H1 (cell line): ENCODE data around the gene NEURL1. TPM values are rescaled to one million over a fixed set of nuclear protein-coding genes. Genes with fewer than 3 reads are reported as not detected.

Experiments
- CTCF ChIA-PET: fragments of 300-600 bp; sonication (Branson Sonifier 250); formaldehyde crosslinking; loops from one replicate; lab custom pipeline; 2021; ENCODE audit not compliant: partially characterized antibody; lab: Charles Lee
- POLR2A ChIA-PET: fragments of 300-600 bp; sonication (Branson Sonifier 250); formaldehyde crosslinking; loops from one replicate; lab custom pipeline; 2021; ENCODE audit warnings: inconsistent platforms; ENCODE audit not compliant: partially characterized antibody; lab: Charles Lee
- DNase-seq, 2 experiments: peaks; one replicate each; pipeline versions ENCODE4 v3.0.0 to v3.0.0-alpha.2; 2010 to 2022; ENCODE audit warnings: low spot score in 2 of 2, low read depth in 1 of 2, mixed read lengths in 1 of 2
- FAIRE-seq: peaks from 2 replicates; lab custom pipeline; 2011; peaks lifted over from hg19 to GRCh38; lab: Jason Lieb, UNC
- H2AFZ ChIP-seq: 2 replicates; pipeline ENCODE4 v1.8.1; 2012; ENCODE audit warnings: low read length, inconsistent platforms
- H2AK5ac ChIP-seq: 2 replicates; pipeline ENCODE4 v1.6.1; 2013; ENCODE audit warnings: low read depth, low read length
- H2BK120ac ChIP-seq: replicated peaks from 2 replicates; pipeline ENCODE3; 2013; ENCODE audit warnings: low read depth, low read length, inconsistent platforms
- H2BK12ac ChIP-seq: 2 replicates; pipeline ENCODE4 v1.6.1; 2013; ENCODE audit warnings: low read depth, low read length
- H2BK15ac ChIP-seq: 2 replicates; pipeline ENCODE4 v1.6.1; 2013; ENCODE audit warnings: low read length
- H2BK20ac ChIP-seq: 2 replicates; pipeline ENCODE4 v1.6.1; 2013; ENCODE audit warnings: low read length
- H2BK5ac ChIP-seq: 2 replicates; pipeline ENCODE4 v1.6.1; 2013; ENCODE audit warnings: low read depth, low read length
- H3K14ac ChIP-seq: 2 replicates; pipeline ENCODE4 v1.6.1; 2013; ENCODE audit warnings: inconsistent platforms; ENCODE audit not compliant: insufficient read length
- H3K18ac ChIP-seq: 2 replicates; pipeline ENCODE4 v1.6.1; 2013; ENCODE audit warnings: low read length; ENCODE audit errors: extremely low read depth
- H3K23ac ChIP-seq: 2 replicates; pipeline ENCODE4 v1.6.1; 2013; ENCODE audit warnings: inconsistent platforms; ENCODE audit not compliant: insufficient read length
- H3K23me2 ChIP-seq: 2 replicates; pipeline ENCODE4 v1.6.1; 2013; ENCODE audit warnings: low read depth, low read length
- H3K27ac ChIP-seq: 2 replicates; pipeline ENCODE4 v1.6.1; 2011; ENCODE audit warnings: low read depth, low read length, inconsistent platforms
- H3K27me3 ChIP-seq, 4 experiments: replicated peaks in 1 of 4; 1 replicate in 1 of 4; 2 replicates in 3 of 4; pipeline versions ENCODE4 v1.6.1 to v1.8.1; 2011 to 2013; ENCODE audit warnings: low read length in 3 of 4, mild to moderate bottlenecking in 3 of 4, inconsistent platforms in 2 of 4, mixed read lengths in 2 of 4, moderate library complexity in 1 of 4; ENCODE audit not compliant: control insufficient read depth in 3 of 4, insufficient read depth in 3 of 4; ENCODE audit errors: extremely low read depth in 1 of 4
- H3K36me3 ChIP-seq, 4 experiments: 2 replicates each; pipeline versions ENCODE4 v1.6.1 to v1.8.1; 2011 to 2013; ENCODE audit warnings: mild to moderate bottlenecking in 4 of 4, low read length in 3 of 4, moderate library complexity in 2 of 4, control low read depth in 1 of 4, inconsistent platforms in 1 of 4; ENCODE audit not compliant: insufficient read depth in 4 of 4, control insufficient read depth in 2 of 4
- H3K4ac ChIP-seq: replicated peaks from 2 replicates; pipeline ENCODE3; 2013; ENCODE audit warnings: low read length, low read depth, mixed read lengths, inconsistent platforms; ENCODE audit not compliant: insufficient read length
- H3K4me1 ChIP-seq, 4 experiments: replicated peaks in 1 of 4; 1 replicate in 1 of 4; 2 replicates in 3 of 4; pipeline versions ENCODE4 v1.6.1 to v1.8.1; 2011 to 2013; ENCODE audit warnings: low read length in 3 of 4, inconsistent platforms in 2 of 4, mixed read lengths in 1 of 4; ENCODE audit not compliant: insufficient read depth in 4 of 4, control insufficient read depth in 3 of 4
- H3K4me2 ChIP-seq, 2 experiments: 2 replicates each; pipeline versions ENCODE4 v1.6.1 to v1.8.1; 2011 to 2013; ENCODE audit warnings: low read depth in 2 of 2, low read length in 2 of 2, control low read depth in 1 of 2, inconsistent platforms in 1 of 2, mild to moderate bottlenecking in 1 of 2; ENCODE audit not compliant: insufficient read depth in 1 of 2
- H3K4me3 ChIP-seq, 4 experiments: fragments of 200-600, 300-600 bp in 1 of 4; sonication (generic), shearing (Covaris generic), sonication (Bioruptor Twin) in 1 of 4; 2 replicates each; pipeline versions ENCODE4 v1.5.1 to v1.8.1; 2011 to 2016; ENCODE audit warnings: low read length in 4 of 4, low read depth in 3 of 4, control low read depth in 2 of 4, inconsistent platforms in 2 of 4, mild to moderate bottlenecking in 2 of 4, mixed read lengths in 1 of 4, moderate library complexity in 1 of 4; ENCODE audit not compliant: insufficient read depth in 2 of 4; ENCODE audit errors: extremely low read depth in 1 of 4
- H3K56ac ChIP-seq: replicated peaks from 2 replicates; pipeline ENCODE3; 2013; ENCODE audit warnings: low read depth, mild to moderate bottlenecking, mixed read lengths, low read length, inconsistent platforms; ENCODE audit not compliant: insufficient read length
- H3K79me1 ChIP-seq: 2 replicates; pipeline ENCODE4 v1.6.1; 2013; ENCODE audit warnings: low read depth, low read length, control low read depth
- H3K79me2 ChIP-seq, 2 experiments: 2 replicates each; pipeline versions ENCODE4 v1.6.1 to v1.8.1; 2012 to 2013; ENCODE audit warnings: low read length in 2 of 2, mild to moderate bottlenecking in 2 of 2, inconsistent platforms in 1 of 2; ENCODE audit not compliant: insufficient read depth in 2 of 2, control insufficient read depth in 1 of 2
- H3K9ac ChIP-seq, 4 experiments: replicated peaks in 1 of 4; 1 replicate in 1 of 4; 2 replicates in 3 of 4; pipeline versions ENCODE4 v1.6.1 to v1.8.1; 2011 to 2013; ENCODE audit warnings: low read depth in 3 of 4, low read length in 3 of 4, control low read depth in 2 of 4, mild to moderate bottlenecking in 2 of 4, moderate library complexity in 2 of 4, inconsistent platforms in 1 of 4; ENCODE audit errors: extremely low read depth in 1 of 4
- H3K9me3 ChIP-seq, 2 experiments: 2 replicates each; pipeline versions ENCODE4 v1.6.1 to v1.8.1; 2012 to 2013; ENCODE audit warnings: mild to moderate bottlenecking in 2 of 2, moderate library complexity in 2 of 2, control low read depth in 1 of 2, inconsistent platforms in 1 of 2, low read depth in 1 of 2, low read length in 1 of 2, mixed read lengths in 1 of 2; ENCODE audit not compliant: insufficient read depth in 2 of 2
- H4K20me1 ChIP-seq, 2 experiments: replicated peaks in 1 of 2; 2 replicates each; pipeline versions ENCODE3 to v1.8.1; 2011 to 2013; ENCODE audit warnings: inconsistent platforms in 2 of 2, low read length in 2 of 2, mild to moderate bottlenecking in 1 of 2; ENCODE audit not compliant: insufficient read depth in 2 of 2, control insufficient read depth in 1 of 2
- H4K5ac ChIP-seq: 2 replicates; pipeline ENCODE4 v1.6.1; 2013; ENCODE audit warnings: low read length, low read depth, mixed read lengths, inconsistent platforms; ENCODE audit not compliant: insufficient read length
- H4K8ac ChIP-seq: 2 replicates; pipeline ENCODE4 v1.8.0; 2013; ENCODE audit warnings: mild to moderate bottlenecking, moderate library complexity, low read length, inconsistent platforms; ENCODE audit not compliant: insufficient read depth; ENCODE audit errors: extremely low read depth
- H4K91ac ChIP-seq: replicated peaks from 2 replicates; pipeline ENCODE3; 2013; ENCODE audit warnings: low read length, mixed read lengths, inconsistent platforms; ENCODE audit not compliant: insufficient read length
- ASH2L ChIP-seq: fragments of 200-600, 300-600 bp; sonication (generic); IDR thresholded peaks from one replicate; pipeline ENCODE4 v1.7.1; 2017; ENCODE audit warnings: low read length
- EZH2 ChIP-seq: fragments of 200-600 bp; sonication (generic); IDR thresholded peaks from 2 replicates; pipeline ENCODE4 v1.7.1; 2012; ENCODE audit warnings: low read depth, mild to moderate bottlenecking, moderate library complexity, low read length, inconsistent platforms; ENCODE audit not compliant: severe bottlenecking
- MAX ChIP-seq: IDR thresholded peaks from 2 replicates; pipeline ENCODE4 v1.6.1; 2012; ENCODE audit warnings: inconsistent platforms
- WGBS, 2 experiments: shearing (Covaris generic) in 1 of 2; methylation state at CpG; one replicate each; pipeline versions ENCODE4 v1.1.6 to v1.1.7; 2013 to 2015; ENCODE audit warnings: low lambda C conversion rate in 2 of 2, mixed read lengths in 2 of 2, inconsistent platforms in 1 of 2, low coverage in 1 of 2, missing lambda C conversion rate in 1 of 2; ENCODE audit not compliant: insufficient replicate concordance in 2 of 2, insufficient coverage in 1 of 2, insufficient read length in 1 of 2; ENCODE audit errors: extremely low coverage in 1 of 2, missing lambda C conversion rate in 1 of 2; 5-methylcytosine and 5-hydroxymethylcytosine counted together
- polyA plus RNA-seq, 7 experiments: library from polyadenylated mRNA; depleted of rRNA in 3 of 7; stranded (reverse) in 5 of 7; unstranded in 2 of 7; fragments of >200 nt in 5 of 7; fragments of 200-250 nt in 2 of 7; gene quantifications; 1 replicate in 5 of 7; 2 replicates in 1 of 7; 4 replicates in 1 of 7; pipeline versions ENCODE4 v1.2.1 to v1.2.3, GENCODE V29; 2011 to 2013; ENCODE audit warnings: missing spikeins in 2 of 7, mixed read lengths in 2 of 7
- total RNA-seq: library from RNA; stranded (reverse); fragmentation: NEBNext Ultra II Directional; extraction: Animal tissue kit (Norgen Biotek cat#: 25700); gene quantifications from 2 replicates; pipeline ENCODE4 v1.2.1, GENCODE V29; 2021

Gene NEURL1
- total and polyA plus RNA-seq, 2 of the 8 experiments (the other 6 are each of a cell fraction or from before 2014, with no cell fraction given), result 0.54 to 0.58 TPM

- Histone ChIP-seq H3K4me1 (peaks cover 0 to 15% (median 4%) of the 10 kb centered on the region in 4 experiments; a peak in 5 of 7 replicates), H3K79me1 (no peaks in the 10 kb centered on the region), H2BK20ac (no peak overlapping the region), H3K9me3 (no peaks in the 10 kb centered on the region), H3K79me2 (no peaks in the 10 kb centered on the region), H3K23ac (no peak overlapping the region), H4K8ac (no peak overlapping the region; the same call in 1 of the 2 replicates), H2BK15ac (0 out of 2 replicates have a peak overlapping the region, but pooled peaks have one; percentile 46), H4K91ac (peak overlapping the region; percentile 50), H3K9ac (no peak overlapping the region; a peak in 2 of 7 replicates), H3K56ac (no peak overlapping the region), H4K5ac (no peak overlapping the region), H3K27ac (no peak overlapping the region), H4K20me1 (peaks cover 3 to 5% of the 10 kb centered on the region in 2 experiments), H2AK5ac (no peak overlapping the region), H2BK120ac (no peak overlapping the region), H2BK5ac (no peak overlapping the region), H3K4me2 (peak overlapping the region; percentile 35 to 87), H3K14ac (no peak overlapping the region), H2BK12ac (no peak overlapping the region), H3K27me3 (no peaks in the 10 kb centered on the region; a peak in 2 of 7 replicates), H3K23me2 (peaks cover 3% of the 10 kb centered on the region; the same call in 1 of the 2 replicates), H3K4me3 (peak overlapping the region; percentile 5 to 61 (median 44); a peak in 6 of 8 replicates), H3K36me3 (peaks cover 0 to 2% (median 0%) of the 10 kb centered on the region in 4 experiments; a peak in 1 of 8 replicates), H3K4ac (no peak overlapping the region), H3K18ac (peak overlapping the region; percentile 32; the same call in 1 of the 2 replicates), H2AFZ (no peak overlapping the region)
- FAIRE-seq, result no peak
- TF ChIP-seq EZH2 (peak; percentile 26), ASH2L (no peak), MAX (0 out of 2 replicates have a peak, but pooled peaks have one; percentile 24)
- WGBS, 2 experiments, result 61% methylated on average over 27 of the region's 27 CpGs; no CpG with 5 or more reads in 1 of the 2 experiments
- ChIA-PET POLR2A (interaction anchor here (0.7 to 3.2 kb wide), 7 partner anchors 9 to 36 kb away, joined by 3 to 12 read pairs (median 4); no protein-coding TSS in a partner anchor), CTCF (interaction anchor here (0.8 to 5.8 kb wide), 11 partner anchors 9 to 113 kb away, joined by 3 to 47 read pairs (median 4); partner anchors contain the start of gene CALHM3)
- DNase-seq, result no peak
Measured at GRCh38 chr10:103452506-103453230, 40.8 kb upstream of the NEURL1 start.
